Stimulated activated CD8-positive, alpha-beta memory T cell treated with anti-CD3 and anti-CD28 coated beads, Interleukin-7, amount 100 ng/mL, for 1 hour (primary cell): ENCODE measurements around the gene MTMR10.

Experiments
- DNase-seq, 2 donors: peaks; one replicate each; pipeline ENCODE4 v3.0.0-alpha.2; 2020; ENCODE audit warnings: low read depth in 2 of 2

The MTMR10 gene

DNA sequence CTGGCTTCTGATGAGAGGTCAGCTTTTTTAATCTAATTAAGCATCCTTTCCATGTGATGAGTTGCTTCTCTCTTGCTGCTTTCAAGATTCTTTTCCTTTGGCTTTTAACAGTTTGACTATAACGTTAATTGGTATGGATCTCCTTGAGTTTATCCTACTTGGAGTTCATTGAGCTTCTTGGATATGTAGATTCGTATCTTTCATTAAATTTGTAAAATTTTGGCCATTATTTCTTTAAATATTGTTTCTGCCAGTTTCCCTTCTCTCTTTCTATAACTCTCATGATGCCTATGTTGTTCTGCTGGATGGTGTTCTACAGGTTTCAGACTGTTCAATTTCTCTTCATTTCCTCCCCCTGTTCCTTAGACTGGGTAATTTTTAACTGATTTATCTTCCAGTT is 21.0 kb upstream of the MTMR10 start:
- no peak for DNase-seq

DNA sequence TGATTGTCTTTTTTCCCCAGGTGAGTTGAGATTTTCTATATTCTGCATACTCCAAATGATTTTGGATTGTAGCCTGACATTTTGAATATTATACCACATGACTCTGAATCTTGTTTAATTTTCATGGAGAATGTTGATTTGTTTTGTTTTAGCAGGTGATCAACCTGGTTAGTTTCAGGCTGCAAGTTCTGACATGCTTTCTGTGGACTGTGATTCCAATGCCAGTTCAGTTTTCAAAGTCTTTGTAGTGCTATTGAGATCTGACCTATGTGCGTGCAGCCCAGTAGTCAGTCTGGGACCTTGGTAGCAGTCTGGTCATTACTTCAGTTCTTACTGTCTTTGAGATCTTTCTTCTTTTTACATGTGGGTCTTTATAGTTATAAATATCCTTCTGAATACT is 18.6 kb upstream of the MTMR10 start:
- no peak for DNase-seq

GRCh38 chr15:31005660-31006059 is 14.2 kb upstream of the MTMR10 start:
- no peak for DNase-seq

DNA sequence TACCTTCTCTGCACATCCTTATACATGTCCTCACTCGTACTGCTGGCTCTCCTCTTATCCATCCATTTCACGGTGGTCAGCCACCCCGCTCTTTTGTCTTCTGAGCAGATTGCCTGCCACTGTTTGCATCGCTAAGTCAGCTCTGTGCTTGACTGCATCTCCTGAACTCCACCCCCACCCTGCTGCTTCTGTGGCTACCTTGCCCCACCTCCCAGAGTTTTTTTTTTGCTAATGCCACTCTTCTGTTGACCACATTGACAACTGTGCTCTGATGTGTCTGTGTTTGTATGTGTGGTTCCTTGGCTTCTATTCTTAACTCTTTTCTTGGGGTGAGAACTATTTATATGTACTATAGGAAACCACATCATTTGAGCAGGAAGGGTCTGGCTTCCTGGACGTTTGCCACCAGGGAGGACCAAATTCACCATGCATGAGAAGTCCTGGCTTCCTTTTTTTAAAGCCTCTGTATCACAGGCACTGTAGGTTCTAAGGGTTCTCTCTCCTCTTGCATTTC is 12.8 kb upstream of the MTMR10 start:
- DNase-seq = no peak

DNA sequence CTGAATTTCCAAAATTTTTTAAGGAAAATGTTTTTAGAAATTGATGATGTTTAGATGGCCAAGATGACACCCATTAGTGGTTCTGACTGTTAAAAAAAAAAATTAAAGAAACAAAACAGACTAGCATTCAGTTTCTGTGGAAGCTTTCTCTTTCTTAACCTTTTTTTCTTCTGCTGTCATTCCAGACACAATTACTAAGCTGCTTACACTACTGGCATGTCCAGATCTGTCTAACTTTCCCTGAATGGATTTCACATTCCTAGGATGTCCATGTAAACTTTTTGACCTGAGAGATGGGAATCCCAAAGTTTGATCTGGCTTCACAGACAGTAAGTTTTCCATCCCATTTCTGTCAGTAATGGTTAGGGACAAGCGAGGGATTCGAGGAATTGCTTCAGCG is 10.3 kb upstream of the MTMR10 start:
- DNase-seq = no peak

DNA sequence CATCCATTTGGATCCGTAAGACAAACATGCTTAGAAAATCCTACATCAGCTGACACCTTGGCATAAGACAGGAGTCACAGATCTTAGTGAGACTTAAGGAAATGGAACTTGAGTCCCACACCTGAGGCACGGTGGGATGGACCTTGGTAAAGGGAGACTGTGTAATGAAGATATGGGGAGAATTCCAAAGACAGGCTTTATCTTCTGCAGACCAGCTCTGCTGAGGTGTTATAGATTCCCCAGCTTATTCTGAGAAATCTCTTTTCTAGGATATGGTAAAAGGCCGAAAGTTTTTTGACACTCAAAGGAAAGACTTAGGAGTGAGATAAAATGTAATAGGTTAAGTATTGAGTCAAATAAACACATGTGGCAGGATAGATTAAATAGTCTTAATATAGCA is 8.3 kb upstream of the MTMR10 start:
- DNase-seq = no peak

GRCh38 chr15:30997270-30997669 is 5.8 kb upstream of the MTMR10 start:
- no peak for DNase-seq

DNA sequence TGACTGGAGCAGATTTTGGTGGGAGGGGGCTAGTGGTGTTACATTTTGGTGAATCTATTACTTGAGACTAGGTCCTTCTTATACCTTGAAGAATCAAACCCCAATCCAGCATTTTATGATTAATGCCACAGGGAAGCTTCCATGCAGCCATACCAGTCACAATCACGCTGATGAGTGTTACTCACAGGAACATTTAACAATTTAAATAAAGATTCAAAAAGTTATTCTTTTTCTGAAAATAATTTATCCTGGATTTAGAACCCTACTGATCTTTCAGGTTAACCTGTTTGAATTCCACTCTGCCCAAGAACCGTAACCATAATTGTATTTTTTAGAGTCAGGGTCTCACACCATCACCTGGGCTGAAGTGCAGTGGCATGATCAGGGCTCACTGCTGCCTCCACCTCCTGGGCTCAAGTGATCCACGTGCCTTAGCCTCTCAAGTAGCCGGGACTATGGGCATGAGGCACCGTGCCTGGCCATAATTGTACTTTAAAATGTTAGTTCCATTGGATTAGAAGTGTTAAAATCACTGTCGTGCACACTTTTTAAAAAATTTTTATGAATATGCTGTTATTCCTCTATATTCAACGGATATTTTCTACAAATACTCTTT is 929 bp upstream of the MTMR10 start:
- no peak for DNase-seq

- DNase-seq = no peak
Observed at GRCh38 chr15:30990446-30991254, 778 bp downstream of the MTMR10 start.

GRCh38 chr15:30990036-30990435 is 1.4 kb downstream of the MTMR10 start:
- no peak for DNase-seq

DNA sequence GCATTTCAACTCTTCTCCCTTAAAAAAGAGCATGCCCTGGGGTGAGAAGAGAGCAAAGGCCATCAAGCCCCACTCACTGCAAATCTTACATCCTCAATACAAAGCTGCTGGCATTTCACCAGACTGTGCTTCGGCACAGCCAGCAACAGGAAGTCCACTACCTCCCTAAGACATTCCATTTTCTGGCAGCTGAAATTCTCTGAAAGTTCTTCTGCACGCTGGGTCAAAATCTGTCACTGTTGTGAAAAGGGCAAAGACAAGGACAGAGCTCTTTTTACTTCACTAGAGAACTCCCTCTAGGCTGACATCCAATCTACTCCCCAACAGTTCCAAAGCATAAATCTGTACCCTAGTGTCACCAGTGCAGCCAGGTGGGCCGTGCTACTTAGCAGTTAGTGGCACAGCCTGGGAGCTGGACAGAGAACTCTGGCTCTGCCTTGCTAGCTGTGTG is 6.3 kb downstream of the MTMR10 start:
- DNase-seq = no peak

- no peak for DNase-seq
Observed at GRCh38 chr15:30984542-30984941, 6.9 kb downstream of the MTMR10 start.

DNA sequence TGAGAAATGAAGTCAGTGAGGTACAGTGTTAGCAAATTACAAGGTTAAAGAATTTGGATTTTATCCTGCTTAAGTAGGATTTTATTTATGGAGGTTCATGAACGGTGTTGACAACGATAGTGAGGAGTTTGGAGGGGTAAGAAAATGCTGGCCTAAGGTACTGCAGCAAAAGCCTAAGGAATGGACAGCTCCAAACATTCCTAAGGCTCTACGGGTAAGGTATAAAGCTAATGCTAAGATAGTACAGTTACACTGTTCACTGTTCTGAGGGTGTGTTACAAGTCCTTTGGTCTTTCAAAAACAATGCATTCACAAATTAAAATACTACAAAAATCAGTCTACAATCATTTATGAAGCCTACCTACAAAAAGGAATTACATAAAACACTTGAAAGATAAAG is 7.3 kb downstream of the MTMR10 start:
- DNase-seq = no peak

DNA sequence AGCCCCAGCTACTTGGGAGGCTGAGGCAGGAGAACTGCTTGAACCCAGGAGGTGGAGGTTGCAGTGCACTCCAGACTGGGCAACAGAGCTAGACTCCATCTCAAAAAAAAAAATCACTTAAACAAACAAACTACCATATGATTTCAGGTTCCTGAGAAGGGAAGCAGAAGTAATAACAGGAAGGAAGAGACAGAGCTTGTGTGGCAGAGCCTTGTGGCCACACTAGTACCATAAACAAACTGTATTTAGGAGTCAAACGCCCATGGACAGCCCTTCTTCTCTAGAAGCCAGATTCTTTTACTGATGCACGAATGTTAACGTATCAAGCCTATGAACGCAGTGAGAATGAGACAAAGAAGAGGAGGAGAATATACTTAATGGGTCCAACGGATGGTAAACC is 12.0 kb downstream of the MTMR10 start:
- no peak for DNase-seq

DNA sequence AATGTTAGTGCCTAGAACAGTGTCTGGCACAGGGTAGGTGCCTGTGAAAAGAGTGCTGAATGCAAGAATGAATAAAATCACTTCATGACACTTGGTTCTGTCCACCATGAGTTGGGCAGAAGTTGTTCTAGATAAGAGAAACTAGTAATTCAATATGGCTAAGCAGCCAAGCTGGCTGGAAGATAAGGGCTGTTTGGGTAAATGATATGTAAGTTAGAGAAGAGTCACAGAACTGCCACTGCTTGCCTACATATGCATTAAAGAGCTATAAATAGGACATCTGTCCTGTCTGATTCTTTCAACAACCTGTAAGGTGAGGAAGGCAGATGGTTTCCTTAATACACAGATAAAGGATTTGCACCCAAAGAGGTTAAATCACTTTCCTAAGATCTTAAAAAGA is 13.1 kb downstream of the MTMR10 start:
- no peak for DNase-seq

- DNase-seq = no peak
Observed at GRCh38 chr15:30974112-30974511, 17.3 kb downstream of the MTMR10 start.

DNA sequence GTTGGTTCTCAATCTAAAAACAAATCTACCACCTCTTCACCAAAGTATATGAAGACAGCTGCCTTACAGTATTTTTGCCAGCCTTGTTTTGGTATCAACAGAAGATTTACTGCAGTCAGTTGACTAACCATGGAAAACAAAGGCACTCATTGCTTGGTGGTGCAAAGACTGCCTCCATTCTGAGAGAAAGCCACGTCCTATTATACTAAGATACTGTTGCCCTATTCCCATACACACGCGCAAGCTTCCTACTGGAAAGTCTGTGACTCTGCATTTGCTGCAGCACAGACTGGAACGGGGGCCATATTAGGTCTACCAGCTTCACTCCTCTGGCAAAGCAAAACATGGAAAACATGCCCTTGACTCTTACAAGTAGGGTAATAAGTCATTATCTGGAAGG is 18.0 kb downstream of the MTMR10 start:
- DNase-seq = no peak

- no peak for DNase-seq
Observed at GRCh38 chr15:30969724-30970123, 21.7 kb downstream of the MTMR10 start.

DNA sequence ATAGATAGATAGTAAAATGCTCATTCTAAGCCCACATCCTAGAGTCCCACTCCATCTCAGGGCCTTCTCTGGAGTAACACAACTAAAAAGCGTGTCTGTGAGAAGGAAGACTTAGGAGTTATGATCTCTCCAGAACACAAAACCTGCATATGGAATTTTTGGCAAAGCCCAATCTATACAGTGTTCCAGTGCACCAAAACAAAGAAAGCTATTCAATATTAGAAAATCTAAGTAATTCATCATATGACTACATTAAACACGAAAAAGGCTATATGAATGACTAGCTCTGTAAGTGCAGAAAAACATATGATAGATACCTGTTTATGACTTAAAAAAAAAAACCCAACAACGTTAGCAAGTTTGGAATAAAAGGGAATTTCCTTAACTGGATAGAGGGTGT is 27.7 kb downstream of the MTMR10 start:
- DNase-seq = no peak

- no peak for DNase-seq
Observed at GRCh38 chr15:30962659-30963058, 28.8 kb downstream of the MTMR10 start.

- no peak for DNase-seq
Observed at GRCh38 chr15:30962079-30962478, 29.3 kb downstream of the MTMR10 start.

- DNase-seq = no peak
Observed at GRCh38 chr15:30958219-30958618, 33.2 kb downstream of the MTMR10 start.
